ENCODE results near the gene ASXL3.

DNA sequence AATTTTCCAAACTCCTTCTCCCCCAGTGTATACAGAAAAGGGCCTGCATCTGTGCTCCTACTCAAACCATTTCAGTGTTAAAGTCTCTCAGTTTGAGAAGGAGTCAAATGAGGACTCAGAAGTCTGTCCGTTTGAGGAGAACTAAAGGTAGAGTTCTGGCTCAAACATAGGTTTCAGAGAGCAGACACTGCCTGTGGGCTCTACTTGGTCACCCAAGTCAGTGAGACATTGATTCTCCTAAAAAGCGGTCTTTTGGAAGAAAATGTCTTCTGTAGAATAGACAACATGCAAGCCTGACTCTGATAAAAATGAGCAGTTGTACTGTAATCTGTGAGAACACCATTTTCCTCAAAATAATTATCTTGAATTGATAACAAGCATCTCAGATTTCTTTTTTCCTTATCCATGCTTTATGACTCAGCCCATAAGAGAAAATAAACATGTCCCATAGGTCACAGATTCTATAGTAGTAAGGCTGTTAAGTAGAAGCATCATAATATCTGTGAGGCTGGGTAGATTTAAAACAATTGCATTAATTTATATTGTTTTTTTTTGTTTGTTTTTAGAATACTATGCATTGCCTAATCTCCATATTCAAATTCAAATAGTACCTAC, 82.8 kb downstream of the ASXL3 start:
- TF ChIP-seq POLR2AphosphoS5 (IDR thresholded peaks at IDR 0.05) (no peak), POLR2A (IDR thresholded peaks at IDR 0.05) (no peak), CTCF (IDR thresholded peaks at IDR 0.05) (no peak), EP300 (IDR thresholded peaks at IDR 0.05) (no peak)

Measured in gastroesophageal sphincter (tissue), 3 donors.